Small intestine (tissue), 7 donors: Measurements from ENCODE around the gene LINS1. TPM values are rescaled to one million over a fixed set of nuclear protein-coding genes. Genes with fewer than 3 reads are reported as not detected.

ENCODE experiments used
- DNase-seq, 2 donors: peaks; one replicate each; pipeline versions ENCODE4 v3.0.0 to v3.0.0-alpha.2; 2013
- FAIRE-seq: peaks from 2 replicates; lab custom pipeline; 2012; peaks lifted over from hg19 to GRCh38; lab: Jason Lieb, UNC
- H3K27ac ChIP-seq, 3 donors: one replicate each; pipeline ENCODE4 v1.5.1; 2013; ENCODE audit warnings: low read length in 2 of 3, mild to moderate bottlenecking in 2 of 3, control low read depth in 1 of 3, inconsistent platforms in 1 of 3, low read depth in 1 of 3, moderate library complexity in 1 of 3
- H3K27me3 ChIP-seq, 3 donors: one replicate each; pipeline ENCODE4 v1.6.1; 2013; ENCODE audit warnings: low read length in 3 of 3, inconsistent platforms in 1 of 3; ENCODE audit not compliant: control insufficient read depth in 3 of 3, insufficient read depth in 3 of 3
- H3K36me3 ChIP-seq, 3 donors: one replicate each; pipeline ENCODE4 v1.6.1; 2013; ENCODE audit warnings: low read length in 3 of 3, inconsistent platforms in 1 of 3, low read depth in 1 of 3, mild to moderate bottlenecking in 1 of 3, moderate library complexity in 1 of 3; ENCODE audit not compliant: control insufficient read depth in 3 of 3, insufficient read depth in 2 of 3
- H3K4me1 ChIP-seq, 3 donors: one replicate each; pipeline ENCODE4 v1.6.1; 2013; ENCODE audit warnings: low read length in 2 of 3, inconsistent platforms in 1 of 3, low read depth in 1 of 3, mild to moderate bottlenecking in 1 of 3, moderate library complexity in 1 of 3; ENCODE audit not compliant: control insufficient read depth in 3 of 3, insufficient read depth in 2 of 3
- H3K4me3 ChIP-seq, 3 donors: one replicate each; pipeline ENCODE4 v1.5.1; 2013; ENCODE audit warnings: low read length in 3 of 3, control low read depth in 1 of 3, inconsistent platforms in 1 of 3, low read depth in 1 of 3, mild to moderate bottlenecking in 1 of 3, moderate library complexity in 1 of 3
- H3K9me3 ChIP-seq, 2 donors: one replicate each; pipeline ENCODE4 v1.6.1; 2013; ENCODE audit warnings: low read depth in 1 of 2, low read length in 1 of 2; ENCODE audit not compliant: control insufficient read depth in 2 of 2, insufficient read depth in 1 of 2
- WGBS, 3 donors: extraction: QIAGEN DNeasy Blood & Tissue Kit; methylation state at CpG; one replicate each; pipeline ENCODE4 v1.1.7; 2013; 5-methylcytosine and 5-hydroxymethylcytosine counted together
- polyA plus RNA-seq, 4 donors: library from polyadenylated mRNA; stranded (reverse) in 3 of 4; unstranded in 1 of 4; fragments of 200-250 nt in 3 of 4; fragments of 120-200 nt in 1 of 4; gene quantifications; one replicate each; pipeline versions ENCODE4 v1.2.1 to v1.2.3, GENCODE V29; 2013
- donor health status: healthy with polysubstance abuse.
- donor health status: control.
- donor health status: control.
- donor health status: Bipolar disorder and iron deficiency.
- donor health status: healthy.

The LINS1 gene
- polyA plus RNA-seq, 4 donors: 2.4 to 17.5 (median 5.7) TPM

- Histone ChIP-seq H3K4me1 (peaks cover 0 to 7% (median 4%) of the 10 kb centered on the region in 3 donors), H3K9me3 (no peaks in the 10 kb centered on the region), H3K27me3 (no peaks in the 10 kb centered on the region), H3K27ac (no peak overlapping the region), H3K36me3 (peaks cover 0 to 4% (median 0%) of the 10 kb centered on the region in 3 donors), H3K4me3 (no peak overlapping the region)
- FAIRE-seq: no peak
- peak in 1 of 2 donors; percentile 71 for DNase-seq
- WGBS, 3 donors: 26 to 68% (median 41%) methylated on average over 11 of the region's 11 CpGs
These were observed 36.3 kb upstream of the LINS1 start for GRCh38 chr15:100638177-100638730.

GRCh38 chr15:100635406-100636071 is 33.6 kb upstream of the LINS1 start:
- FAIRE-seq: no peak
- peak; percentile 36 to 72 for DNase-seq
- H3K4me1 ChIP-seq: peaks cover 0 to 7% (median 4%) of the 10 kb centered on the region in 3 donors
- WGBS, 3 donors: 54 to 78% (median 66%) methylated on average over 11 of the region's 11 CpGs
- H3K36me3 ChIP-seq: peaks cover 0 to 19% (median 7%) of the 10 kb centered on the region in 3 donors
- no peaks in the 10 kb centered on the region for H3K9me3 ChIP-seq
- H3K27me3 ChIP-seq: no peaks in the 10 kb centered on the region
- peak overlapping the region in 2 of 3 donors; percentile 3 to 22 for H3K27ac ChIP-seq
- H3K4me3 ChIP-seq: no peak overlapping the region

DNA sequence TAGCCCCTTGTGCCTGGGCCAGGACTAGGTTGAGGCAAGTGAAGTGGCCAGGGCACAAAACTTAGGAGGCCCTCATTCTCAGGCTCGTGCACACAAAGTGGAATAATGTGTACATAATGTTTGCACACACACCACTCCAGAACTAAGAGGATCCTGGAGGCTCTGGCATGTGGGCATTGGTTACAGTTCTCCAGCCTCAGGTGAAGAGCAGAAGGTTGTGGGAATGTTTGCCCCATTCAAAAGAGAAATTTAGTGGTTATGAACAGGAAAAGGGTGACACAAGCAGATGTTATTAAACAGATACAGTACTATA is 31.7 kb upstream of the LINS1 start:
- Histone ChIP-seq H3K9me3 (no peaks in the 10 kb centered on the region), H3K4me3 (no peak overlapping the region), H3K36me3 (peaks cover 3 to 24% (median 11%) of the 10 kb centered on the region in 3 donors), H3K4me1 (peaks cover 0 to 7% (median 4%) of the 10 kb centered on the region in 3 donors), H3K27me3 (no peaks in the 10 kb centered on the region), H3K27ac (no peak overlapping the region)
- WGBS, 3 donors: 65 to 74% (median 71%) methylated on average over 1 of the region's 1 CpG
- FAIRE-seq (no peak), DNase-seq (no peak)

- FAIRE-seq (no peak), DNase-seq (no peak)
- Histone ChIP-seq H3K27me3 (no peaks in the 10 kb centered on the region), H3K4me3 (no peak overlapping the region), H3K36me3 (peaks cover 3 to 24% (median 11%) of the 10 kb centered on the region in 3 donors), H3K9me3 (no peaks in the 10 kb centered on the region), H3K4me1 (peaks cover 0 to 7% (median 4%) of the 10 kb centered on the region in 3 donors), H3K27ac (no peak overlapping the region)
- WGBS, 3 donors: 95 to 97% (median 96%) methylated on average over 10 of the region's 10 CpGs
These were observed 29.8 kb upstream of the LINS1 start for GRCh38 chr15:100631831-100632230.

- WGBS, 3 donors: 58 to 67% (median 60%) methylated on average over 3 of the region's 3 CpGs
These were observed 26.8 kb upstream of the LINS1 start for GRCh38 chr15:100628746-100629145.

GRCh38 chr15:100627789-100628395 is 25.9 kb upstream of the LINS1 start:
- no peak overlapping the region for H3K27ac ChIP-seq
- DNase-seq: peak; percentile 78 to 85
- H3K27me3 ChIP-seq: no peaks in the 10 kb centered on the region
- no peaks in the 10 kb centered on the region for H3K9me3 ChIP-seq
- no peaks in the 10 kb centered on the region for H3K4me1 ChIP-seq
- no peak overlapping the region for H3K4me3 ChIP-seq
- 31 to 33% (median 31%) methylated on average over 6 of the region's 6 CpGs for WGBS, 3 donors
- H3K36me3 ChIP-seq: peaks cover 3 to 19% (median 11%) of the 10 kb centered on the region in 3 donors
- peak; percentile 53 for FAIRE-seq

More at GRCh38 chr15:100628746-100629145, 26.8 kb upstream of the LINS1 start:
- Histone ChIP-seq H3K36me3 (peaks cover 3 to 21% (median 11%) of the 10 kb centered on the region in 3 donors), H3K4me3 (no peak overlapping the region), H3K9me3 (no peaks in the 10 kb centered on the region), H3K27me3 (no peaks in the 10 kb centered on the region), H3K27ac (no peak overlapping the region), H3K4me1 (peaks cover 0 to 2% (median 0%) of the 10 kb centered on the region in 3 donors)
- FAIRE-seq (no peak), DNase-seq (no peak)

GRCh38 chr15:100623301-100623700 is 21.3 kb upstream of the LINS1 start:
- H3K4me3 ChIP-seq: no peak overlapping the region
- H3K4me1 ChIP-seq: no peaks in the 10 kb centered on the region
- H3K27ac ChIP-seq: no peak overlapping the region
- no peak for FAIRE-seq
- H3K36me3 ChIP-seq: peaks cover 0 to 7% (median 2%) of the 10 kb centered on the region in 3 donors
- no peaks in the 10 kb centered on the region for H3K9me3 ChIP-seq
- WGBS, 3 donors: 91 to 95% (median 92%) methylated on average over 5 of the region's 5 CpGs
- H3K27me3 ChIP-seq: no peaks in the 10 kb centered on the region
- no peak for DNase-seq

DNA sequence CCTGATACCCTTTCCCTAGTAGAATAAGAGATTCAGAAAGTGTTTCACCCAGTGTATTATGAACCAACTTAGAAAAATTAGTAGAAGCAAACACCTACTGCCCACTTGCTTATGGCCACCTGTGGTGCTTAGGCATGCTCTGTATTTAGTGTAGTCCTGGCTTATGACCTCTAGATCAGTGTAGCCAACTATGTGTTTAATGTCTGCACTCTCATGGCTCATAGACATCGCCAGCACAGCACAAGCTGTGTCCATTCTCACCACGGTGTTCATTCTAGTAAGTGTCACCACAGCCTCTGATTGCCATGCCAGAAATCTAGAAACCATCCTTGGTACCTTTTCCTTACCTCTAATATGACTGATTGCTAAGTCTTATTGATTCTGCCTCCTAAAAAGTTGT is 14.7 kb upstream of the LINS1 start:
- H3K4me1 ChIP-seq: no peaks in the 10 kb centered on the region
- H3K27me3 ChIP-seq: no peaks in the 10 kb centered on the region
- DNase-seq (no peak), FAIRE-seq (no peak)
- H3K9me3 ChIP-seq: no peaks in the 10 kb centered on the region
- H3K4me3 ChIP-seq: no peak overlapping the region
- peaks cover 5 to 23% (median 15%) of the 10 kb centered on the region in 3 donors for H3K36me3 ChIP-seq
- 89 to 93% (median 92%) methylated on average over 2 of the region's 2 CpGs for whole genome bisulfite sequencing, 3 donors
- no peak overlapping the region for H3K27ac ChIP-seq
